ENCODE measurements around the gene SNRPN.

- TF ChIP-seq EZH2 (IDR thresholded peaks at IDR 0.05; ENCODE audit: borderline replicate concordance, low read length) (no peak), CTCF (IDR thresholded peaks at IDR 0.05; ENCODE audit: low read length) (no peak)
Measured at GRCh38 chr15:24917431-24917830, 37.4 kb upstream of the SNRPN start.
